Measurements from ENCODE around the gene ST3GAL2. TPM values are rescaled to one million over a fixed set of nuclear protein-coding genes. Genes with fewer than 3 reads are reported as not detected.

Gene ST3GAL2
- total and polyA plus RNA-seq, 9 of the 15 experiments (the other 6 are each of a cell fraction or from before 2014, with no cell fraction given), result 1.5 to 108 (median 34.3) TPM

DNA sequence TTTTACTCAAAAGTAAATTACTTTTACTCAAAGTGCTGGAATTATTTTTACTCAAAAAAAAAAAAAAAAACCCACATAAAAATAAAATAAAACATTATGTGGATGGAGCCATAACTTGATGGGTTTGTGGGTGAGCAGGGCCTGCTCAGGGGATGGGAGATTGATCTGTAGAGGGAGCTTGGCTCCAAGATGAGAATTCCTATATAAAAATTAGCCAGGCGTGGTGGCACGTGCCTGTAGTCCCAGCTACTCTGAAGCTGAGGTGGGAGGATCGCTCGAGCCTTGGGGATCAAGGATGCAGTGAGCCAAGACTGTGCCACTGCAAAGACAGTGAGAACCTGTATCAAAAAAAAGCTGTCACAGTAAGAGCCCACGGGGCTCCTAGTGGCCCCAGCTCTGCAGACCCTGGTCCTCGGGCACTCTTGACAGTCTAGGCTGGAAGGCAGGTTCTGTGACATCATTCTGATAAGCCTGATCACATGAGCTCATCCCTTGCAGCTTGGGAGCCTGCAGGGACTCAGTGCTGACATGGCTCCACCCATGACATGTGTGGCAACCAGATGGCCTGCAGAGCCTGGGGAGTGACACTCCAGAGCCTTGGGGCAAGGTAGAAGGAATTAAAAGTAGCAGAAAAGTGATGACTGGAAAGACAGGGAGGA, 42.5 kb downstream of the ST3GAL2 start (continued):
- TF ChIP-seq, protein P1, sequence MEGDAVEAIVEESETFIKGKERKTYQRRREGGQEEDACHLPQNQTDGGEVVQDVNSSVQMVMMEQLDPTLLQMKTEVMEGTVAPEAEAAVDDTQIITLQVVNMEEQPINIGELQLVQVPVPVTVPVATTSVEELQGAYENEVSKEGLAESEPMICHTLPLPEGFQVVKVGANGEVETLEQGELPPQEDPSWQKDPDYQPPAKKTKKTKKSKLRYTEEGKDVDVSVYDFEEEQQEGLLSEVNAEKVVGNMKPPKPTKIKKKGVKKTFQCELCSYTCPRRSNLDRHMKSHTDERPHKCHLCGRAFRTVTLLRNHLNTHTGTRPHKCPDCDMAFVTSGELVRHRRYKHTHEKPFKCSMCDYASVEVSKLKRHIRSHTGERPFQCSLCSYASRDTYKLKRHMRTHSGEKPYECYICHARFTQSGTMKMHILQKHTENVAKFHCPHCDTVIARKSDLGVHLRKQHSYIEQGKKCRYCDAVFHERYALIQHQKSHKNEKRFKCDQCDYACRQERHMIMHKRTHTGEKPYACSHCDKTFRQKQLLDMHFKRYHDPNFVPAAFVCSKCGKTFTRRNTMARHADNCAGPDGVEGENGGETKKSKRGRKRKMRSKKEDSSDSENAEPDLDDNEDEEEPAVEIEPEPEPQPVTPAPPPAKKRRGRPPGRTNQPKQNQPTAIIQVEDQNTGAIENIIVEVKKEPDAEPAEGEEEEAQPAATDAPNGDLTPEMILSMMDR (IDR thresholded peaks at IDR 0.05 in 2 of 3, conservative IDR thresholded peaks at IDR 0.05 in 1 of 3; ENCODE audit: insufficient read depth in 2 of 3, low read depth in 1 of 3, low read length in 3 of 3), result 0 out of 6 replicates have a peak, but pooled peaks of 1 of the 3 experiments have one; percentile 4
- TF ChIP-seq, protein P2, sequence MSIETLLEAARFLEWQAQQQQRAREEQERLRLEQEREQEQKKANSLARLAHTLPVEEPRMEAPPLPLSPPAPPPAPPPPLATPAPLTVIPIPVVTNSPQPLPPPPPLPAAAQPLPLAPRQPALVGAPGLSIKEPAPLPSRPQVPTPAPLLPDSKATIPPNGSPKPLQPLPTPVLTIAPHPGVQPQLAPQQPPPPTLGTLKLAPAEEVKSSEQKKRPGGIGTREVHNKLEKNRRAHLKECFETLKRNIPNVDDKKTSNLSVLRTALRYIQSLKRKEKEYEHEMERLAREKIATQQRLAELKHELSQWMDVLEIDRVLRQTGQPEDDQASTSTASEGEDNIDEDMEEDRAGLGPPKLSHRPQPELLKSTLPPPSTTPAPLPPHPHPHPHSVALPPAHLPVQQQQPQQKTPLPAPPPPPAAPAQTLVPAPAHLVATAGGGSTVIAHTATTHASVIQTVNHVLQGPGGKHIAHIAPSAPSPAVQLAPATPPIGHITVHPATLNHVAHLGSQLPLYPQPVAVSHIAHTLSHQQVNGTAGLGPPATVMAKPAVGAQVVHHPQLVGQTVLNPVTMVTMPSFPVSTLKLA (conservative IDR thresholded peaks at IDR 0.05), result peak; percentile 56 to 81; a peak in 3 of 4 replicates
- TF ChIP-seq ZNF696 (CRISPR knock-in tag; conservative IDR thresholded peaks at IDR 0.05) (no peak), RAD51 (IDR thresholded peaks at IDR 0.05; ENCODE audit: borderline replicate concordance, low read depth) (peak; percentile 55; the same call in 1 of the 2 replicates), TSC22D4 (tag; IDR thresholded peaks at IDR 0.05) (no peak), ATF7 (IDR thresholded peaks at IDR 0.05) (peak; percentile 96), RAD21 (CRISPR knock-in tag; conservative IDR thresholded peaks at IDR 0.05 in 1 of 2, IDR thresholded peaks at IDR 0.05 in 1 of 2) (peak; percentile 12 to 26; a peak in 1 of 4 replicates), DACH1 (IDR thresholded peaks at IDR 0.05; ENCODE audit: partially characterized antibody) (no peak), ZNF165 (CRISPR knock-in tag; IDR thresholded peaks at IDR 0.05; ENCODE audit: borderline replicate concordance) (0 out of 2 replicates have a peak, but pooled peaks have one; percentile 36), PTRF (tag; IDR thresholded peaks at IDR 0.05) (no peak), ZBTB8A (IDR thresholded peaks at IDR 0.05; ENCODE audit: partially characterized antibody) (no peak), MYC (IDR thresholded peaks at IDR 0.05; ENCODE audit: low read depth, low read length) (peak; percentile 53), MYC (CRISPR knock-in tag; IDR thresholded peaks at IDR 0.05; ENCODE audit: borderline replicate concordance, low read depth) (no peak)
- TF ChIP-seq, protein P3, sequence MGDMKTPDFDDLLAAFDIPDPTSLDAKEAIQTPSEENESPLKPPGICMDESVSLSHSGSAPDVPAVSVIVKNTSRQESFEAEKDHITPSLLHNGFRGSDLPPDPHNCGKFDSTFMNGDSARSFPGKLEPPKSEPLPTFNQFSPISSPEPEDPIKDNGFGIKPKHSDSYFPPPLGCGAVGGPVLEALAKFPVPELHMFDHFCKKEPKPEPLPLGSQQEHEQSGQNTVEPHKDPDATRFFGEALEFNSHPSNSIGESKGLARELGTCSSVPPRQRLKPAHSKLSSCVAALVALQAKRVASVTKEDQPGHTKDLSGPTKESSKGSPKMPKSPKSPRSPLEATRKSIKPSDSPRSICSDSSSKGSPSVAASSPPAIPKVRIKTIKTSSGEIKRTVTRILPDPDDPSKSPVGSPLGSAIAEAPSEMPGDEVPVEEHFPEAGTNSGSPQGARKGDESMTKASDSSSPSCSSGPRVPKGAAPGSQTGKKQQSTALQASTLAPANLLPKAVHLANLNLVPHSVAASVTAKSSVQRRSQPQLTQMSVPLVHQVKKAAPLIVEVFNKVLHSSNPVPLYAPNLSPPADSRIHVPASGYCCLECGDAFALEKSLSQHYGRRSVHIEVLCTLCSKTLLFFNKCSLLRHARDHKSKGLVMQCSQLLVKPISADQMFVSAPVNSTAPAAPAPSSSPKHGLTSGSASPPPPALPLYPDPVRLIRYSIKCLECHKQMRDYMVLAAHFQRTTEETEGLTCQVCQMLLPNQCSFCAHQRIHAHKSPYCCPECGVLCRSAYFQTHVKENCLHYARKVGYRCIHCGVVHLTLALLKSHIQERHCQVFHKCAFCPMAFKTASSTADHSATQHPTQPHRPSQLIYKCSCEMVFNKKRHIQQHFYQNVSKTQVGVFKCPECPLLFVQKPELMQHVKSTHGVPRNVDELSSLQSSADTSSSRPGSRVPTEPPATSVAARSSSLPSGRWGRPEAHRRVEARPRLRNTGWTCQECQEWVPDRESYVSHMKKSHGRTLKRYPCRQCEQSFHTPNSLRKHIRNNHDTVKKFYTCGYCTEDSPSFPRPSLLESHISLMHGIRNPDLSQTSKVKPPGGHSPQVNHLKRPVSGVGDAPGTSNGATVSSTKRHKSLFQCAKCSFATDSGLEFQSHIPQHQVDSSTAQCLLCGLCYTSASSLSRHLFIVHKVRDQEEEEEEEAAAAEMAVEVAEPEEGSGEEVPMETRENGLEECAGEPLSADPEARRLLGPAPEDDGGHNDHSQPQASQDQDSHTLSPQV (IDR thresholded peaks at IDR 0.05), result peak; percentile 88
- TF ChIP-seq, protein P4, sequence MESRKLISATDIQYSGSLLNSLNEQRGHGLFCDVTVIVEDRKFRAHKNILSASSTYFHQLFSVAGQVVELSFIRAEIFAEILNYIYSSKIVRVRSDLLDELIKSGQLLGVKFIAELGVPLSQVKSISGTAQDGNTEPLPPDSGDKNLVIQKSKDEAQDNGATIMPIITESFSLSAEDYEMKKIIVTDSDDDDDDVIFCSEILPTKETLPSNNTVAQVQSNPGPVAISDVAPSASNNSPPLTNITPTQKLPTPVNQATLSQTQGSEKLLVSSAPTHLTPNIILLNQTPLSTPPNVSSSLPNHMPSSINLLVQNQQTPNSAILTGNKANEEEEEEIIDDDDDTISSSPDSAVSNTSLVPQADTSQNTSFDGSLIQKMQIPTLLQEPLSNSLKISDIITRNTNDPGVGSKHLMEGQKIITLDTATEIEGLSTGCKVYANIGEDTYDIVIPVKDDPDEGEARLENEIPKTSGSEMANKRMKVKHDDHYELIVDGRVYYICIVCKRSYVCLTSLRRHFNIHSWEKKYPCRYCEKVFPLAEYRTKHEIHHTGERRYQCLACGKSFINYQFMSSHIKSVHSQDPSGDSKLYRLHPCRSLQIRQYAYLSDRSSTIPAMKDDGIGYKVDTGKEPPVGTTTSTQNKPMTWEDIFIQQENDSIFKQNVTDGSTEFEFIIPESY (CRISPR knock-in tag; IDR thresholded peaks at IDR 0.05), result no peak

All from K562 (cell line).